CD4-positive, alpha-beta T cell (primary cell): ENCODE results near the gene IL1R2. TPM values are rescaled to one million over a fixed set of nuclear protein-coding genes. Genes with fewer than 3 reads are reported as not detected.

ENCODE experiments used
- ATAC-seq: fragments of 200-7000 bp; cut with Tn5 transposase; one replicate; pipeline ENCODE4 v1.10.0; 2022; ENCODE audit warnings: mild to moderate bottlenecking; ENCODE audit not compliant: poor library complexity
- CTCF ChIA-PET: fragments of 350-600 bp; sonication (Branson Sonifier 250); formaldehyde crosslinking; loops from one replicate; lab custom pipeline; 2021; ENCODE audit warnings: antibody characterized with exemption, inconsistent platforms; lab: Charles Lee
- POLR2A ChIA-PET: fragments of 350-600 bp; sonication (Branson Sonifier 250); formaldehyde crosslinking; loops from one replicate; lab custom pipeline; 2021; ENCODE audit warnings: antibody characterized with exemption, inconsistent platforms; lab: Charles Lee
- DNase-seq, 14 experiments: peaks; one replicate each; pipeline ENCODE4 v3.0.0-alpha.2; 2013 to 2020; ENCODE audit warnings: mixed read lengths in 2 of 14
- H3K27ac ChIP-seq, 2 donors: one replicate each; pipeline versions ENCODE4 v1.5.1 to v1.7.0; 2013; ENCODE audit warnings: low read length in 2 of 2, low read depth in 1 of 2, mild to moderate bottlenecking in 1 of 2
- H3K27me3 ChIP-seq, 2 experiments: 1 replicate in 1 of 2; 2 replicates in 1 of 2; pipeline versions ENCODE4 v1.6.1 to v1.7.0; 2013; ENCODE audit warnings: low read length in 2 of 2, control low read depth in 1 of 2, mild to moderate bottlenecking in 1 of 2, moderate library complexity in 1 of 2; ENCODE audit not compliant: insufficient read depth in 2 of 2, control insufficient read depth in 1 of 2
- H3K36me3 ChIP-seq: one replicate; pipeline ENCODE4 v1.6.1; 2013; ENCODE audit warnings: low read length, control low read depth; ENCODE audit not compliant: insufficient read depth
- H3K4me1 ChIP-seq: one replicate; pipeline ENCODE4 v1.6.1; 2013; ENCODE audit warnings: low read length, control low read depth; ENCODE audit not compliant: insufficient read depth
- H3K4me3 ChIP-seq: one replicate; pipeline ENCODE4 v1.5.1; 2013; ENCODE audit warnings: mild to moderate bottlenecking, low read length, moderate library complexity
- H3K9me3 ChIP-seq, 2 experiments: 1 replicate in 1 of 2; 2 replicates in 1 of 2; pipeline versions ENCODE4 v1.6.1 to v1.7.0; 2013; ENCODE audit warnings: low read length in 2 of 2, mild to moderate bottlenecking in 2 of 2, control low read depth in 1 of 2, moderate library complexity in 1 of 2; ENCODE audit not compliant: control insufficient read depth in 1 of 2, insufficient read depth in 1 of 2
- H3K27ac Mint-ChIP-seq: one replicate; pipeline ENCODE4 v1.8.0; 2020; ENCODE audit warnings: mixed read lengths
- H3K27me3 Mint-ChIP-seq: one replicate; pipeline ENCODE4 v1.8.0; 2021; ENCODE audit warnings: mixed read lengths
- H3K36me3 Mint-ChIP-seq: one replicate; pipeline ENCODE4 v1.8.0; 2021; ENCODE audit warnings: low read depth, mixed read lengths
- H3K4me1 Mint-ChIP-seq: one replicate; pipeline ENCODE4 v1.8.0; 2021; ENCODE audit warnings: low read depth, mixed read lengths
- H3K4me3 Mint-ChIP-seq: one replicate; pipeline ENCODE4 v1.8.0; 2020; ENCODE audit warnings: mild to moderate bottlenecking, mixed read lengths
- H3K9me3 Mint-ChIP-seq: one replicate; pipeline ENCODE4 v1.8.0; 2020; ENCODE audit warnings: mixed read lengths
- intact Hi-C, 2 experiments: fragments of 100-400 bp; cut with DNase I in 1 of 2; cut with micrococcal nuclease in 1 of 2; formaldehyde crosslinking; loops; one replicate each; pipeline versions ENCODE4 v1.15.1 to v1.9.0; 2023 to 2025; cut with DNase I, micrococcal nuclease
- total RNA-seq, 174 experiments: library from RNA in 2 of 174; stranded (reverse) in 2 of 174; gene quantifications; one replicate each; pipeline ENCODE4 v1.2.3 and lab custom pipeline; 2021 to 2026
- TF ChIP-seq, protein P1 (sequence below): fragments of 200-600 bp; IDR thresholded peaks from one replicate; pipeline ENCODE4 v1.8.0; 2022; ENCODE audit warnings: antibody characterized with exemption, mild to moderate bottlenecking

IL1R2 gene
- total RNA-seq, 2 experiments from 2014 or later = 0.31 to 0.47 TPM

DNA sequence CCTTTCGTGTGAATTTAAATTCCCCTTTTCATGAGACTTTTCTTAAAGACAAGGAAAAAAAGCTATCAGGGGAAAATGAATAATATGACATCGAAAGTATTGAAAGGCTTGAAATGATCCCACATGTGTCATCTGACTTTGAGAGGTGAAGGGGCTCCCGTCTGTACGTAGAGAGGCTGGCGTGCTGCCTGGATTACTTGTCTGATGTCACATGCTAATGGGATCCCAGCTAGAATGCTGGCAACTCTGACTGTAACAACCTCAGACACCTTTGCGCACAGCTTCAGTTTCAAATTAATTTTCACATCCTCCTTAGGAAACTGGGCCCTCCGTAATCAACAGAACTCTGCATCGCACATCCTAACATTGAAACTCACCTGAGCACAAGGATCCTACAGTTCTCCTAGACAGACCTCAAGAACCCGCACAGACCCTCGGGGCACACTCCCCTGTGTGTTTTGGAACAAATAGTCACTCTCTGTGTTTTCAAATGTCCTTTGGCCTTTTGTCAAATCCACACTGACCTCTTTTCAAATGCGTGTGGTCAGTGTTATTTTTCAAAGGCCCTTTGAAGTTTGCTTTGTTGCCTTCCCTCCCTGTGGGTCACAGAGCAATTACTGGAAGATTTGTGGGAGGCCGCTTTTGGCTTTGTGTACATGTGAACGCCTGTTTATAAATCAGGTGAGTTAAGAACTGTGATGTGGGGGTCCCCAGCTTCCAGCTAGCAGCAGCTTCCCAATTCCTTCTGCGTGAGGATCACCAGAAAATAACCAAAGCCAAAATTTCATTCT, 65.9 kb downstream of the IL1R2 start:
- intact Hi-C loops = no loop called here
- TF ChIP-seq, protein P1, sequence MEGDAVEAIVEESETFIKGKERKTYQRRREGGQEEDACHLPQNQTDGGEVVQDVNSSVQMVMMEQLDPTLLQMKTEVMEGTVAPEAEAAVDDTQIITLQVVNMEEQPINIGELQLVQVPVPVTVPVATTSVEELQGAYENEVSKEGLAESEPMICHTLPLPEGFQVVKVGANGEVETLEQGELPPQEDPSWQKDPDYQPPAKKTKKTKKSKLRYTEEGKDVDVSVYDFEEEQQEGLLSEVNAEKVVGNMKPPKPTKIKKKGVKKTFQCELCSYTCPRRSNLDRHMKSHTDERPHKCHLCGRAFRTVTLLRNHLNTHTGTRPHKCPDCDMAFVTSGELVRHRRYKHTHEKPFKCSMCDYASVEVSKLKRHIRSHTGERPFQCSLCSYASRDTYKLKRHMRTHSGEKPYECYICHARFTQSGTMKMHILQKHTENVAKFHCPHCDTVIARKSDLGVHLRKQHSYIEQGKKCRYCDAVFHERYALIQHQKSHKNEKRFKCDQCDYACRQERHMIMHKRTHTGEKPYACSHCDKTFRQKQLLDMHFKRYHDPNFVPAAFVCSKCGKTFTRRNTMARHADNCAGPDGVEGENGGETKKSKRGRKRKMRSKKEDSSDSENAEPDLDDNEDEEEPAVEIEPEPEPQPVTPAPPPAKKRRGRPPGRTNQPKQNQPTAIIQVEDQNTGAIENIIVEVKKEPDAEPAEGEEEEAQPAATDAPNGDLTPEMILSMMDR = no peak
- Mint-ChIP-seq H3K9me3 (no peaks in the 10 kb centered on the region), H3K4me3 (no peak overlapping the region), H3K36me3 (no peaks in the 10 kb centered on the region), H3K27me3 (no peaks in the 10 kb centered on the region), H3K27ac (no peak overlapping the region), H3K4me1 (no peaks in the 10 kb centered on the region)
- ChIA-PET CTCF (interaction anchor here (0.7 kb wide), 1 partner anchor 183 kb away, joined by 4 read pairs; no protein-coding TSS in a partner anchor), POLR2A (interaction anchor here (0.7 kb wide), 1 partner anchor 70 kb away, joined by 3 read pairs; no protein-coding TSS in a partner anchor)
- Histone ChIP-seq H3K4me1 (peaks cover 6% of the 10 kb centered on the region), H3K36me3 (no peaks in the 10 kb centered on the region), H3K9me3 (no peaks in the 10 kb centered on the region), H3K27ac (no peak overlapping the region), H3K4me3 (no peak overlapping the region), H3K27me3 (no peaks in the 10 kb centered on the region)
- DNase-seq (no peak), ATAC-seq (no peak)

DNA sequence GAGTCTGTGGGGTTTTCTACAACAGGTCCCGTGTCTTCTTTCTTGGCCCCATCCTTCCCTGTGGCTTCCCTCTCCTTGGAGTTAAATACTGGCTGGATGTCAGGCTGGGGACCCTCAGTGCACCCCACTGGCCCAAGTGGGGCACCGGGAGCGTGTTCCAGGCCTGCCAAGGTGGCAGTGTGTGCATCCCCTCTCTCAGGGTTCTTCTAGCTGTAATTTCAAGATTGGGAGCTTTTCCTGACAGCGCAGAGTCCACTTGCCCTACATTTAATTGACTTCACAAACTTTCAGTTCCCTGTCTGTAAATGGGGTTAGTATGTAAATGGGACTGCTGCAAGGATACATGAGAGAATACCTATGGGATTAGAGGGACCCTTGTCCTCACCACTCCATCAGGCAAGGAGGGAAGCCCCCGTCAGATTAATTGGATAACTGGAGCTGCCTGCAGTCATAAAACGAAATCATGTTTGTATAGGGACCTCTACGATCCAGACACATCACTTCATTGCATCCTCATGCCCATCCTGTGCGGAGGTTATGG, 66.6 kb downstream of the IL1R2 start:
- no peaks in the 10 kb centered on the region for H3K27me3 ChIP-seq
- TF ChIP-seq, protein P1 = no peak
- no peak overlapping the region for H3K27ac ChIP-seq
- no peak for ATAC-seq
- no peaks in the 10 kb centered on the region for H3K27me3 Mint-ChIP-seq
- H3K4me1 ChIP-seq = peaks cover 13% of the 10 kb centered on the region
- no peaks in the 10 kb centered on the region for H3K9me3 ChIP-seq
- no peak overlapping the region for H3K4me3 Mint-ChIP-seq
- intact Hi-C loops = no loop called here
- no peak for DNase-seq
- POLR2A ChIA-PET = no interaction called here
- CTCF ChIA-PET = no interaction called here
- H3K4me3 ChIP-seq = no peak overlapping the region
- H3K4me1 Mint-ChIP-seq = no peaks in the 10 kb centered on the region
- H3K27ac Mint-ChIP-seq = no peak overlapping the region
- no peaks in the 10 kb centered on the region for H3K36me3 Mint-ChIP-seq
- H3K36me3 ChIP-seq = no peaks in the 10 kb centered on the region
- no peaks in the 10 kb centered on the region for H3K9me3 Mint-ChIP-seq

DNA sequence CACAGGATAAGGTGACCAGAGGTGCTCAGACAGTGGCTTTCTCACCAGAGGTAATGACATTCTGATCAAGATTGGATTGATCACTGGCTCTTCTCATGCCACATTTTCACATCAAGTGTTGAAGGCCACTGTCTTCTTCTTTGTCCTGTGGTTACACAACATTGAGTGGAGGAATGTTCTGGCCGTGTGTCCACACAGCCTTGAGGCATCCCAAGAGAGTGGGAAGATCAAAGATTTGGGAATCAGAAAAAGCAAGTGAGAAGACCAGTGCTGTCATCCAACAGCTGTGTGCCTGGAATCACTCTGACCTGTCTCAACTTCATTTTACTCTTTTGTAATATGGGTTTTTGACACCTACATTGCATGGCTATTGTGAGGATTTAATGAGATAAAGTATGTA, 67.4 kb downstream of the IL1R2 start:
- Histone ChIP-seq H3K27me3 (no peaks in the 10 kb centered on the region), H3K36me3 (no peaks in the 10 kb centered on the region), H3K4me1 (peaks cover 19% of the 10 kb centered on the region), H3K9me3 (no peaks in the 10 kb centered on the region), H3K27ac (no peak overlapping the region), H3K4me3 (no peak overlapping the region)
- POLR2A ChIA-PET = no interaction called here
- Mint-ChIP-seq H3K36me3 (no peaks in the 10 kb centered on the region), H3K27ac (no peak overlapping the region), H3K27me3 (no peaks in the 10 kb centered on the region), H3K4me1 (no peaks in the 10 kb centered on the region), H3K9me3 (no peaks in the 10 kb centered on the region), H3K4me3 (no peak overlapping the region)
- TF ChIP-seq, protein P1 = no peak
- DNase-seq (no peak), ATAC-seq (no peak)
- intact Hi-C loops = no loop called here
- CTCF ChIA-PET = no interaction called here
